HL-60/S4 (cell line): ENCODE measurements around the gene RANBP9.

Experiments
- in situ Hi-C: fragments of 300-500 bp; cut with MboI; formaldehyde crosslinking; loops from 2 replicates; pipeline ENCODE4 v1.14.3; 2022; ENCODE audit warnings: low sequenced_read_pairs

The RANBP9 gene

DNA sequence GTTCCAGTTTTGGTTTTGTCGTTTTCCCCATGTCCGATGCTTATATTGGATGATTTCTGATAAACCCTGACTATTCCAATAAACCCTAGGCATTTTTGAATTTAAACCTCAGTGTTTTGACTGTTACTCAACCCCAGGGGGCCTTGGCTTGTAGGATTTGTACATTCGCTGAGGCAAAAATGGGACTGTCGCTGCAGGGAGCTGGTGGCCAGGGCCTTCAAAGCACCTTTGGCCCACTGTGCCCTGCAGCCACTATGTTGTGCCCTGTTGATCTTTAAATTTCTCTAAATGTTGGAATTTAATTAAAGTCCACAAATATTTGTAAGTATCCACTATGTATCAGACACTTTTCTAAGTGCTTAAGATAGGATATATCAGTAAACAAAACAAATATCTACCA lies 106.0 kb downstream of the RANBP9 start:
- in situ Hi-C loops: loop anchor here (25.0 kb wide), 1 partner anchor 457 kb away; no protein-coding TSS in a partner anchor

DNA sequence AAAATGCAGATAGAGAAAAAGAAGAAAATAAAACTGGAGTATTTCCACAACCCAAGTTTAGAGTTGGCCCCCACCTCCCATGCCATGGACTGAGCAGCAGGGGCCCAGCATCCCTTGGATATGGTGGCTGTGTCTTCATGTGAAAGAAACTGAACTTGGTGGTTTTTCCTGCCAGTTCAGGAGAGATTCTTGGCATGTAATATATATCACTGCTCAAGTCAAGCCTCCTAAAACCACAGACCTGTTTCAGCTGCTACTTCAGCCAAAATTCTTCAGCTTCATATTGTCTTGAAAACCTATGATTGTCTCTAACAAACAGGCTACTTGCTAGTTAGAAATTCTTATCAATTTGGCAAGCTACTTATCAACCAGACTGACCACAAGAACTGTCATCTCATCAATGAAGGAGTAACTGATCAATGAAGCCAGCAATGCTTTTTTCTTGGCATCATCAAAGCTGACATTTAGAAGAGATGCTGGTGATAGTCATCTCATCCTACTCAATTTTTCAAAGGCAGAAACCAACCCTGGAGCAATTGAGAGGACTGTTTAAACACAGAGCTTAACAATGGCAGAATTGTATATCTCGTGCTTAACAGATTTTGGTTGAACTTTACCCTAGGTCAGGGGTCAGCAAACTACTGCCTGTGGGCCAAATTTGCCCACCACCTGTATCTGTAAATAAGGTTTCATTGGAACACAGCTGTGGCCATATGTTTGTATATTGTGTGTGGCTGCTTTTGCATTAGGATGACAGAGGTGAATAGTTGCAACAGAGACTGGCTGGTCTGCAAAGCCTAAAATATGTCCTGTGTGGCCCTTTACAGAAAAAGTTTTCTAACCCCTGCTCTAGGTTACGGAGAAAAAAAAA lies 106.9 kb downstream of the RANBP9 start:
- in situ Hi-C loops: loop anchor here (25.0 kb wide), 1 partner anchor 458 kb away; no protein-coding TSS in a partner anchor

DNA sequence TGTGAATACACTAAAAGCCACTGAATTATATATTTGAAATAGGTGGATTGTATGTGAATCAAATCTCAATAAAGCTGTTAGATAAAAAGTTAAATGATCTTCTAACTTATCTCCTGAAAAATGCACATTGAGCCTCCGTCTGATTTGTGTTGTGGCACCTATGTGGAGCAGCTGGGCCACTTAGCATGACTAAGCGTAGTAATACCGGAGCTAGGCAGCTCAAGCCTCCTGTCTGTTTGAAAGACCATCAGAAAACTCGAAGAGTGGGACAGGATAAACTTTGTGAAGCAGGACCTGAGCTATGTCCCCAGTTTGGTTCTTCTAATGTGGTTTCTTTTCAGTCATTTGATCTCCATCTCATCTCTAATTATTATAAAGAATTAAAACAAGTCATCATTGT lies 107.5 kb downstream of the RANBP9 start:
- in situ Hi-C loops: loop anchor here (25.0 kb wide), 1 partner anchor 458 kb away; no protein-coding TSS in a partner anchor

DNA sequence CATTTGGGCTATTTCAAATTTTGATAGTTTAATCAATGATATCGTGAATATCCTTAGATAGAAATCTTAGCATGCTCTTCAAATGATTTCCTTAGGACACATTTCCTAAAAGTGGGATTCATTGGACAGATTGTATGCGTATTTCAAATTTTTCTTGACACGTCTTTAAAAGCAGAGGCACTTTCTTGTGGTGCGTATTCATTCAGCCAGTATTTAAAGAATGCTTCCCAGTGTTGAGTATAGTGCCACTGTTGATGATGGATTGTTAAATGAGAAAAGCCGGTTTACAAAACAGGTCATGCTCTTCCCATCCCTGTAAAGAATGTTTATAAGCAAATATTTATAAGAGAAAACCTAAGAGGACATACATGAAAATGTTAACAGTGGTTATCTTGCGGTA lies 111.6 kb downstream of the RANBP9 start:
- in situ Hi-C loops: loop anchor here (25.0 kb wide), 1 partner anchor 462 kb away; no protein-coding TSS in a partner anchor

DNA sequence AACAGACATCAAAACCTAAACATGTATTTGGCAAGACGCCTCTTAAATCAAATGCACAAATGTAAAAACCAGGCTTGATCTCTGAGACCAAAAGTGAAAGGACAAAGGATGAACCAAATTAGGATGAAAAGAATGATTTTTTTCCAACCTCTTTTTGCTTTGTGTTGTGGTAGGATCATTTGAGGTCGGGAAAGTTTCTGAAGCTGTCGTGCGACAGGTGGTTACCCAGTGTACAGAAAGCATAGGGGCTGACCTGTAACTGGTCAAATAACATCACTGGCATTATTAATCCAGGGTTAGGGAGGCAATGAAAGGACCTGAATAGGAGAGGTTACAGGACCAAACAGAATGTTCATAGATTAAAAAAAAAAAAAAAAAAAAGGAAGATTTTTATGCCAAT lies 114.6 kb downstream of the RANBP9 start:
- in situ Hi-C loops: no loop called here

DNA sequence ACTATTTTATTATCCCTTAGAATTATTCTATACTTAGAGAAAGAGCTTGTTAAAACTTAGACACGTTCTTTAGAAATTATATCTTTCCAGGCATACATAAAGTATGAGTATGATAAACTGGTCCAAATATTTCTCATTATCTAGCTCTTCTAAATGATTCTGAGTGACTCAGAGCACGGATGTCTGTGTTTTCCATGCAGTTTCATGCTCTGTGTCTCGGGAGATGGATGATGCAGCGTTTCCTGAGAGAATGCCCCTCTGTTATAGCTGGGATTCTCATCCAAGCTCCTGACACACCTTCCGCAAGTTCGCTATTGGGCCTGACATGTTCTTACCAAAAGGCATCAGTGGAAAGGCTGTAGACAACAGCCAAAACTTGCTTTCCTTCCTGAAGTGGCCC lies 117.9 kb downstream of the RANBP9 start:
- in situ Hi-C loops: no loop called here

DNA sequence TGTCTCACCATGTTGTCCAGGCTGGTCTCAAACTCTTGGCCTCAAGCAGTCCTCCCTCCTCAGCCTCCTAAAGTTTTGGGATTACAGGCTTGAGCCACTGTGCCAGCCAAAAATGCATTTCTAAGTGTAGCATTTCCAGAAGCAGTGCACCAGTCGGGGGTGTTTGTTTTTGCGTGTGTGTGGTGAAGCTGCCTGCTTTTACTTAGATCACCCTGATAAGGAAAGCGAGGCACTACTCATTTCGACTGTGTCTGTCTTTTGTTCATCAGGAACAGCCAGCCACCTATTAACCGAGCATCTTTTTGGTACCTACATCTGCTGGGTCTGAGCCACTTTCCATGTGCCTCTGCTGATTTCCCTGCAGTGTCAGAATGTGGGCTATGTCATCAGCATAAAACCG lies 118.5 kb downstream of the RANBP9 start:
- in situ Hi-C loops: no loop called here

DNA sequence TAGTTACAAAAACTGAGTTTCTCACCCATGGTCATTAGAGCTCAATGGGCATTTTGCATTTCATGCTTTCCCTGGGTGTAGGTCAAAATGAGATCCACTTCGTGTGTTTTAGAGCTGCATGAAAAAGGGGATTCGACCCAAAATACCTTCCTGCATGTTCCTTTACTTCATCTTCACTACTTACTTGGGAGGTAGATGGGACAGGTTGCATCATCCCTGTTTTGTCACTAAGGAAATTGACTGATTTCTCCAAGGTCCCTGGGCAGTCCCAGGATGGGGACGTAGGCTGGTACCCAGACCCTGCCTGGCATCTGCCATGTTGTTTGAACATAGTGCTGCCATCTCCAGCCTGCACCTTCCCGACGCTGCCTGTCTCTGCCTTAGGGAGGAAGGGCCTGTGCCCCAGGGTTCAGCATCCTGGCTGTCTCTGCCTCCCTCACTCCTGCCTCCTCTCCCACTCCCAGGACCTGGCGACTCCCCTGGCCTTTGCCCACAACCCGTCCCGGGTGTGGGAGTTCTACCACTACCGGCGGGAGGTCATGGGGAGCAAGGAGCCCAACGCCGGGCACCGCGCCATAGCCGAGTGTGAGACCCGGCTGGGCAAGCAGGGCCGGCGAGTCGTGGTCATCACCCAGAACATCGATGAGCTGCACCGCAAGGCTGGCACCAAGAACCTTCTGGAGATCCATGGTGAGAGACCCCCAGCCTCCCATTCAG lies 120.3 kb downstream of the RANBP9 start:
- in situ Hi-C loops: no loop called here

DNA sequence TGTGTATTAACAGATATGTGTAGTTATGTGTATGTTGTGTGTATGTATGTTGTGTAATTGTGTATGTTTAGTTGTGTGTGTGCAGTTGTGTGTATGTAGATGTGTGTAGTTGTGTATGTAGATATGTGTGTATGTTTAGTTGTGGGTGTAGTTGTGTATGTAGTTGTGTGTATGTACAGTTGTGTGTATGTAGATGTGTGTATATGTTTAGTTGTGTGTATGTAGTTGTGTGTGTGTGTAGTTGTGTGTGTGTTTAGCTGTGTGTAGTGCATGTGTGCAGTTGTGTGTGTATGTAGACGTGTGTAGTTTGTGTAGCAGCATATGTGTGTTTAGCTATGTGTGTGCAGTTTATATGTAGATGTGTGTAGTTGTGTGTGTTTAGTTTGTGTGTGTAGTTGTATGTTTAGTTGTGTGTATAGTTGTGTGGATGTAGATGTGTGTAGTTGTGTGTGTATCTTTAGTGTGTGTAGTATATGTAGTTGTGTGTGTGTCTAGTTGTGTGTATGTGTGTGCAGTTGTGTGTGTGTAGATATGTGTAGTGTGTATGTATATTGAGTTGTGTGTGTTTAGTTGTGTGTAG lies 121.0 kb downstream of the RANBP9 start:
- in situ Hi-C loops: no loop called here

DNA sequence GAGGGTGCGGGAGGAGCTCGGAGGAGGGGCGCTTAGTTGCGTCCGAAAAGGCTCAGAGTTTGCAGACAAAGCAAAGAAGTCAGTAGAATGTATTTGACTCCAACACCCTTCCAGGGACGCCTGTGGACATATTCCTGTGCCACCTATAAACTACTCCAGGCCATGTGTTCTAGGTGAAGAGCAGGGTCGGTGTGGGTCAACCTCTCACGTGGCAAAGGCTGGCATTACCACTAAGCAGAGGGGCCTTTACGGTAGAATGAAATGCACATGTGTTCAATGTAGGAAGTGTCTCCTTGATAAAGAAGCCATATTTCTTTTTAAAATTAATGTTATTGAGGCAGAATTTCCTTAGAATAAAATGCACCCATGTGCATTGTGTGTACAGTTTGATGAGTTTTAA lies 121.8 kb downstream of the RANBP9 start:
- in situ Hi-C loops: no loop called here

DNA sequence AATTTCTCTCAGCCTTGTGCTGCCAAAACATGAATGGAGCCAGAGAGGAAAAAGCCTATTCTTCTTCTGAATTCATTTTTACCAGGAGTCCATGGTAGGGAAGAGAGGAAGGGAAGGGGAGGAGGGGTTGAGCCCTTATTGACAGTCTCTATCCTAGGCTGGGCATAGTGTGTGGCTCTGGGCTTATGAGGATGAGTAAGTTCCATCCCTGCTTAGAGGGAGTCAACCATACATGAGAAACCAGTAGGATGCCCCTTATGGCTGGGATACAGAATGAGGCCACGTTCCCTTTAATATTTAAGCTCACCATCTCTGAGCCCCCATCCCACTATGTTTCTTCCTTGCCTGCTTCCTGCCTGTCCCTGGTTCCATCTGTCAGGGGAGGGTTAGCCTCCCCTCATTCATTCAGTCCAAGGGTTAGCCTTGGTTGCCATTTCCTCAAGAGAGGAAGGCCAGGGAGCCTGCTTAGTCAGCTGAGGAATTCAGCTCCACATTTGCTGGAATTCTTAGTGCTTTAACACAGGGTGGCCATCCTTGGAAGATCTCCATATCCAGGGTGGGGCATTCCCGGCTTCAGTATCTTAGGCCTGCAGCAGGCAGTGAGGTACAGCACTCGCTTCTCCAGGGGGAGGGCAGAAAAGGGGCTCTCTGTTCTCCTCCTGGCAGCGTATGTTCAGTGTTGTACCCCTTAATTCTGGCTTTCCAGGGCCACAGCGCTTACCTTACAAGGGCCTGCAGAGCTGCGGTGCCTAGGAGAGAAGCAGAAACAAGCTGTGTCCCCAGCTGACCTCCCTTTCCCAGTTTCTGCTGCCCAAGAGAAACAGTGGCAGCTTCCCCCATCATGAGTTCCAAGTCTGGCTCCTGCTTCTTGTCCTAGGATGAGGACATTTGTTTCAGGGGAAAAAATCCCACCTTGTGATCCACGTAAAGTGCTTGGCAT lies 124.8 kb downstream of the RANBP9 start:
- in situ Hi-C loops: no loop called here

DNA sequence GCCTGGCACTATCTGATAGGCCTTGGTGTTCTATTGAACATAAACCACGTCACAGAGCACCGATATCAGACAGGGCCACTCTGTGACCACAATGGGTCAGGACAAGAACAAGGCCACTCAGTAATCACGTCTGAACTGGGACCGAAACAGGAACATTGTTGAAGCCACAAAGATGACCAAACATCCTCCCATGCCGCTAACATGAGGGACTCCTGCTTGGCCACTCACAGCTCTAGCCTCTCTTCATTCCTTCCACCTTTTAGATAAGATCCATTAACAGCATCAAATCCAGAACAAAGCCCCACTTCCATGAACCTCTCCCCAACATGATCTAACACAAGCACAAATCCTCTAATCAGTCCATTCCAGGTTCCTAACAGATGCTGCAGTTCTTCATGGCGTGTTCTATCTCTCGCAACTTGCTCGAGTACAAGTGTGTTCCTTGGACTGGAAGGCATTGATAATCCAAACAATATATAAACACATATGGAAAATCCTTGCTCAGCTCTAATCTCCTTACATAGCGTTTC lies 129.9 kb downstream of the RANBP9 start:
- in situ Hi-C loops: no loop called here

DNA sequence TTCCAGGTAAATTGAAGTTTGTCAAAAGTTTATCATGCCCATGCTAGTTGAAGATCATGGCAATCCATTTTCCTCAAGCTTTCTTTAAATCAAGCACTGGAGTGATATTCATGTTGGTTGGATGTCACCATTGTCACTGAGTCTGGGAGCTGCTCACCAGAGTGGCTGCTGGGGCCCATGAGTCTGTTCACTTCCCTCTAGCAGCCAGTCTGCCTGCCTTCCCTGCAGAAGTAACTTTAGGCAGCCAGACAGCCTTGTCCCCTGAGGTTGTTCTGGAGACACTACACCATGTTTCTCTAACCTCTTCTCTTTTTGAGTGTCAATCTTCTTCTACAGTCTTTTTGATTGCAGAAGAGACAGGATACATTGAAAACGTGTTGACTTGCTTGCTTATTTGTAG lies 131.7 kb downstream of the RANBP9 start:
- in situ Hi-C loops: no loop called here

DNA sequence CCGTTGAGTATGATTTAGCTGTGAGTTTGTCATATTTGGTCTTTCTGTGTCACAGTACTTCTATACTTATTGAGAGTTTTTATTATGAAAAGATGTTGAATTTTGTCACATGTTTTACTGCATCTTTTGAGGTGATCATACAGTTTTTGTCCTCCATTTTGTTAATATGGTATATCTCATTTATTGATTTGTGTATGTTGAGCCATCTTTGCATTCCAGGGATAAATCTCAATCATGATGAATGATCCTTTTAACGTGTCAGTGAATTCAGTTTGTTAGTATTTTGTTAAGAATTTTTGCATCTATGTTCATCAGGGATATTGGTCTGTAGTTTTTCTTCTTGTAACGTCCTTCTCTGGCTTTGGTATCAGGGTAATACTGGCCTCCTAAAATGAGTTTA lies 133.7 kb downstream of the RANBP9 start:
- in situ Hi-C loops: no loop called here

DNA sequence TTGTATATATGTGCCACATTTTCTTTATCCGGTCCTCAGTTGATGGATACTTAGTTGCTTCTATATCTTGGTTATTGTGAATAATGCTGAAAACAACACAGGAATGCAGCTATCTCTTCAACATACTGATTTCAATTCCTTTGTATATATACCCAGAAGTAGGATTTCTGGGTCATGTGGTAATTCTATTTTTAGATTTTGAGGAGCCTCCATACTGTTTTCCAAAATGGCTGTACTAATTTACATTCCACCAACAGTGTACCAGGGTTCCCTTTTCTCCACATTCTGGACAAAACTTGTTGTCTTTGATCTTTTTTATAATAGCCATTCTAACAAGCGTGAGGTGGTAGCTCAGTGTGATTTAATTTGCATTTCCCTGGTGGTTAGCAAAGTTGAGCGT lies 135.6 kb downstream of the RANBP9 start:
- in situ Hi-C loops: no loop called here

DNA sequence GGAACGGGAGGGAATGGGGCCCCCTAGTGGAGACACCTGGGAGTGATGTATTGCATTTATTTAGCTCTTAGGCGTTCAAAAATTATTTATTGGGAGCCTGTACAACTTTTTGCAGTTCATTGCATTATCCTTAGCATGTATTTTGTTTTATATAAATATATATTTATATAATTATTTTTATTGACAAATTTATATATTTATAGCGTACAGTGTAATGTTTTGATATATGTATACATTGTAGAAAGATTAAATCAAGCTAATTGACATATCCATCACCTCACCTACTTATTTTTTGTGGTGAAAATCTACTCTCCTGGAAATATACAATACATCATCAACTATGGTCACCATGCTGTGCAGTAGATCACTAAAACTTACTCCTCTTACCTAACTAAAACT lies 136.3 kb downstream of the RANBP9 start:
- in situ Hi-C loops: no loop called here

DNA sequence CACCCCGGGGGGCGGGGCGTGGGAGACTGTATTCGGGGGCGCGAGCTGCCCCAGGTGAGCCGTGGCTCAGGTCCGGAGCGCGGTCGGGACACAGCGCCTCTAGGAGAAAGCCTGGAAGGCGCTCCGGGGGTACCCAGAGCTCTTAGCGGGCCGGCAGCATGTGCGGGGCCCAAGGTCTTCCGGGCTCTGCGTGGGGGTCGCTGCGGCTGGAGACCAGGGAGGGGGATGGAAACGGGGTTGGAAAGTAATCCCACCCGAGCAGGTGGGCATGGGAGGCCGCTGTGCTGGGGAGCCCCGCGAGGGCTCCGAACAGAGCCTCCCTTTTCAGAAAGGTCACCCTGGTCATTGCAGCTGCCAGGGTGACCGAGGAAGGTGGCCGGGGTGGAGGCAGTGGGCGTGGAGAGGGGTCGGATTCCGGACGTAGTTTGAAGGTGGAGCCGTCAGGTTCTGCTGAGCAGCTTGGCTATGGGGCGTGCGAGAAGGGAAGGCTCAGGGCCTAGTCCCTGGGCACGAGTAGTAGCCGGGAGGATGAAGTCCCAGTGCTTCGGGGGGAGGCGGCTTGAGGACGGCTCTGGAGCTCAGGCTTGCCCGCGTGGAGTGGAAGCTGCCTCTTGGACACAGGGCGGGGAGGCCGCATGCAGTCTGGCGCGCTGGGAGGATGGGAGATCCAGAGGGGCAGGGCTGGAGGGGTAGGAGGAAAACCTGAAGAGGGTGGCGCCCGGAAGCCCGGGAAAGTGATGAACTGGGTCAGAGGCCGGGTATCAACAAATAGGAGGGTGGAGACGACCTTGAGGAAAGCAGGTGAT lies 136.9 kb downstream of the RANBP9 start, which contains the start of gene SIRT5:
Gene SIRT5 (plus strand): TSS at position 31 of the 806 bp plus-strand sequence. CDS start 9,510 bp downstream, outside the sequence.
- in situ Hi-C loops: no loop called here

DNA sequence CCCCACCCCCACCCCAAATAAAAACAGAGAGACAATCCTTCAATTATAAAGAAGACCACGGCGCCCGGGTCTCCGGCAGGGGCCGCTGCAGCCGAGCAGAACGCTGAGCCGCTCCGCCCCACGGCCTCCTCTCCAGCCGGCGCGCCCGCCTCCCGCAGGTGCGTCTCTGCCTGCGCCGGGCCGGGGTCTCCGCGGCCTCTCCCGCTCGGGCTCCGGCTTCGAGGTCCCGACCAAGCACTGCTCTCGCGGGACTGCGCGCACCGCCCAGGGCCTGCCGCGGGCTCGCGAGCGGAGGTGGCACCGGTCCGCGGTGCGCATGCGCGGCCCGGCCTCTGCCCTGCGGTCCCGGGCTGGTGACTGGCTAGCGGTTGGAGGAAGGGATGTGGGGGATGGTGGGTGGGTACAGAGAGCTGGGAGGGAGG lies 137.5 kb downstream of the RANBP9 start:
- in situ Hi-C loops: no loop called here

DNA sequence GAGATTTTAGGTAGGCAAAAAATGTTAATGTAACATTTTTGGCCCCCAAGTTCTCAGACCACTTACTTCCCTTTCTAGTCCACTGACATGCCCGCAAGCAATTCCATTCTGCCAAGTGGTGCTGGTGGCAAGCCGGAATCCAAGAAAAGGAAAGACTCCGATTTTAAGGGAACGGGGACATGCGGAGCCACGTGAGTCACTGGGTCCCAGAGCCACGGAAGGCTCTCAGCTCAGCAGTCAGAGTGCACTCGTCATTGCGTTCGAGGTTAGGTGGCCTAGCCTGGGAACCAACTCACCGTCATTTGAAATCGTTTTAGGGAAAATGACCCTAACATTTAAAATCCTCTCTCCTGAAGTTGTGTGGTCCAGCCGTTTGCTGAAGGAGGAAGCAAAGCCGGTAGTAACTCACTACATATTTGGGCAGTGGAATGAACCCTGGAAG lies 137.9 kb downstream of the RANBP9 start:
- in situ Hi-C loops: no loop called here
